Measurements from ENCODE around the gene POGZ.
"Not testable (repeated sequence)": the region's sequence is repeated elsewhere in the genome, so short reads cannot be mapped to it uniquely, and the experiment has no call there.

POGZ gene

DNA sequence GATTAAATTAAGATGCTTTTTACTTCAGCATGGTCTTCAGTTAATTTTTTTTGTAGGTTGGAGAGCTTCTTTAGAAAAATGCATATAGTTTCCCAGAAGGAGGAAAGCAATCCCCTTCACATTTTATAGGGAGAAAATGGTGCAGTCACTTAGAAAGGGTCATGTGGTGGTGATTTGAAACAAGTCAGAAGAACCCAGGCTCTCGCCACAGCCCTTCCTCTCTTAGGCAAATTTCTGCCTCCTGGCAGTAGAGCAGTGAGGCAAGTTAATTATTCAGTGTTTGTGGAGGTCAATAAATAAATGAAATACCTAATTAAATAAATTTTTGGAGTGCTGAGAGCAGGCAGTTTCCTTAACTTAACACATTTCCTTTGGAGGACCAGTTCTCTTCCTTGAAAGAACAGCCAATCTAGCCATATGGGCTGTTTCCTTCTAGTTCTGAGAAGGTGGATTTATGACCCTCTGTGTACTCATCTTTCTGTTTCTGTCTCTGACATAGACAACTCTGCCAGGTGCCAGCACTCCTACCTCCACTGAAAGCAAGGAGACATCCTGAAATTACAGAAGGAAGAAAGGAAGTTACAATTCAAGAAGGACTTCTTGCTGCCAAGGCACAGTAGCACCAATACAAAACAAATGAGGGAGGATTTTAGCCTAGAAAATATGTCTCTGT lies 19.0 kb upstream of the POGZ start:
- DNase-seq (ENCODE audit: low spot score): no peak

DNA sequence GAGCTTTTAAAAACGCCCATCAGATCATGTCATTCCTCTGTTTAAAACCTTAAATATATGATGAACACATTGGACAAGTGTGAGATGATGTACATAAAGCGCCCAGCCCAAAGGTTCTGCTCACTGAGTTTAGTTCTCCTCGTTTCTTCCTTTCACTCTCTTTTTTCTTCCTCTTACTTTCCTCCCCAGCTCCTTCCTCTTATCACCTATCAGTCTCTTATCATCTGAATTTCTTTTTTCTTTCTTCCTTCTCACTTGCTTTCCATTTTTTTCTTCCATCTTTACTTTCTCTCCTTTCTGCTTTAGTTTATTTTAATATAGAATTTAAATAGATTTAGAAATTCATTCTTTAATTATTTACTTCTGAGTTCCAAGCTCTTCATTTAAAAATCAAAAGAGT lies 17.8 kb upstream of the POGZ start:
- no peak for DNase-seq (ENCODE audit: low spot score)

DNA sequence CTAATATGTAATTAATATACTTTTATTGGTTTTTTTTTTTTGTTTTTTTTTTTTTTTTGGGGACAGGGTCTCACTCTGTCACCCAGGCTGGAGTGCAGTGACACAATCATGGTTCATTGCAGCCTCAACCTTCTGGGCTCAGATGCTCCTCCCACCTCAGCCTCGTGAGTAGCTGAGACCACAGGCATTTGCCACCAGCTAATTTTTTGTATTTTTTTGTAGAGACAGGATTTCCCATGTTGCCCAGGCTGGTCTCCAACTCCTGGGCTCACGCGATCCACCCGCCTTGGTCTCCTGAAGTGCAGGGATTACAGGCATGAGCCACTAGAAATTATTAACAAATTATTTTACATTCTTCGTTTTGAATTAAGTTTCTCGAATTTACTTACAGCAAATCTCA lies 16.8 kb upstream of the POGZ start:
- no peak for DNase-seq (ENCODE audit: low spot score)

DNA sequence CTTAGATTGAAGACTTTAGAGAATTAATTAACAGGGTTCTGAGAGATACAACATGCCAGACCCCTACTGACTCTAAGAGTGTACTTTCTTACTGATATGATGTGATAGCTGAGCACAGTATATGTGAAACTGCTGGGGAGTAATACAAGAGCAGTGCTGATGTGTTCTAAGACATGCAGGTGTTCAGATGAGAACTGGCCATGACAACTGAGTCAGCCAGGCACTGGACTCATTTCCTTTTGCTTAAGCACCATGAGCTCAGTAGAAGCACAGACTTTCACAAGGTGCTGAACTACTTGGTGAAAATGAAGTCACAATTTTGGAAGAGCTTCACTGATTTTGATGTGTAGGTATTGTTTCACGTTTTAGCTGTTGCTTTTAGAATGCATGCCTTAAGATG lies 15.9 kb upstream of the POGZ start:
- no peak for DNase-seq (ENCODE audit: low spot score)

DNA sequence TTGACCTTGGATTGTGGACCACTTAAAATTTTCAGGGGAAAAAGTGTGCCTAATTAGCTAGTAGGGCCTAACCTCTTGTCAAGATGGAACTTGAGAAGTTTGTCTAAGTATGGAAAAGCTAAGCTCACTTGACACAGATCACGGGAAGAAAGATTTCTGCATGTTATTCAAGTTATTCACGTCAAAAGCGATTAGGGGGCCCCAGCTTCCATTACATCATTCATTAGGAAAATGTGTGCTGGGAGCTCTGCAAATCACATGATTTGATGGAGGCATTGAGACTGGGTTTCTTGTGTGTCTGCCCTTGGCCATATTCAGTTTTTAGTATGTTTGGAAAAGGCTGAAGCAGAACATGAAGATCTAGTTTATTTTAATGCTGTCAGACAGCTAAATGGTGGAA lies 15.5 kb upstream of the POGZ start:
- DNase-seq (ENCODE audit: low spot score): no peak

DNA sequence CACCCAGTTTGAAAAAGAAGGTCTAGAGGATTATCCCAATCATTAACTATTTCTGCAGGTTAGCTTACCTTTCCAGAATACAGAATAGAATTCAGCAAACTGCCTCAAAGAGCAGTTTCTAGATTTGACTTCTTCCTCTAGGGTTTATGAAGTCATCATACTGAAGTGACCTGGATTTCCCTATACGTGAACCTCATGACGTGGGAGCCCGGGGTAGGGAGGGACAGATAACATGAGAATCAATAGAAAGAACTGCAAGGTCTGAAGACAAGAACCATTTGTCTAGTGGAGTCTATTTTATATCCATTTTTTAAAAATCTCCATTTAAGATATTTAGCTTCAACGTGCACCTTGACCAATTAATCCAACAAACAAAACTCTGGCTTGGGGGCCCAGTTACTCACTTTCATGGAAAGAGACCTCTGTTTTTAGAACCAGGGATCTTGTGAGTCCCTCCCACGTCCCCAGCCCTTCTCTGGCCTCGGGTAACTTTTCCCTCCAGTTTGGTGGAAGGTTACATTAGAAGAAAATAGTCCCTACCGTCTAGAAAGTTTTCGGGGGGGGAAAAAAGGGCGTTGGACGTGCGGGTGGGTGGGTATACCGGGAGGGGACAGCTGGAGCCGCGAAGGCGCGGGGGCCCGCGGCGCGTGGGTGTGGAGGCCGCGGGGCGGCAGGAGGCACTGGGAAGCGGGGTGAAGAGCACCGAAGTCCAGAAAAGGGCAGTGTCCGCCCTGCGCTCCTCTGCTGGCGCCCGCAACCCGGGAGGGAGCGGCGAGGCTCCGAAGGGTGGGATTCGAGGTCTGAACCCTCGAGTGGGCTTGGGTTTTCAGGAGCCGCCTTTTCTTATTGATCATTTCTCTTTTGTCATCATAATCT lies 13.8 kb upstream of the POGZ start:
- DNase-seq (ENCODE audit: low spot score): no peak

DNA sequence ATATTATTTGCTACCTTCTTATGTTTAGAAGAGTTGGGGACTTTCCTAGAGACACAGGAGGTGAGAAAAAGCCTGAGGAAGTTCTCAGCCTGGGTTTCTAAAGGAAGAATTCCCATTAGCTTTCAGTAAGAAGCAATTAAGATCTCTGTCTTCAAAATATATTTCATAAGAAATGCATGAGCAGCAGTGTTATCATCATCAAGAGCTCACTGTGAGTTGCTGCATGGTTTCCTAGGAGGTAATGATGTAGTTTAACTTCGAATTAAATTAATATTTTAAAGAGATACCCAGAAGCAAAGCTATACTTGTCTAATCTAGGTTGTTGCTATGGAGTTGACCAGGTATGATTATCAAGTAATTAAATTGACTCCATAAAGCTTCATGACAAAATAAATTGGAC lies 5.7 kb upstream of the POGZ start:
- no peak for DNase-seq (ENCODE audit: low spot score)

DNA sequence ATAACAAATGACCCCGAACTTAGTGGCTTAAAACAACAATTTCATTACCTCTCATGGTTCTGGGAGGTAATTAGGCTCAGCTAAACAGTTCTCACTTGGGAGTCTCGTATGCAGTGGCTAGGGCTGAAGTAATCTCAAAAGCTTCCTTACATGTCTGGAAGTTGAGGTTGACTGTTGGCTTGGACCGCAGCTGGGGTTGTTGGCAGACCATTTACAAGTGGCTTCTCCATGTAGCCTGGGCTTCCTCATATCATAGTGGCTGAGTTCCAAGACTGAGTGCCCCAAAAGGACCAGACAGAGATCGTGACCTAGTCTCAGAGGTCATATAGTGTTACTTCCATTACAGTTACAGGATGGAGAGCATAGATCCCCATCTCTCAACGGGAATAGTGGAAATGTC lies 2.4 kb upstream of the POGZ start:
- DNase-seq (ENCODE audit: low spot score): no peak

DNA sequence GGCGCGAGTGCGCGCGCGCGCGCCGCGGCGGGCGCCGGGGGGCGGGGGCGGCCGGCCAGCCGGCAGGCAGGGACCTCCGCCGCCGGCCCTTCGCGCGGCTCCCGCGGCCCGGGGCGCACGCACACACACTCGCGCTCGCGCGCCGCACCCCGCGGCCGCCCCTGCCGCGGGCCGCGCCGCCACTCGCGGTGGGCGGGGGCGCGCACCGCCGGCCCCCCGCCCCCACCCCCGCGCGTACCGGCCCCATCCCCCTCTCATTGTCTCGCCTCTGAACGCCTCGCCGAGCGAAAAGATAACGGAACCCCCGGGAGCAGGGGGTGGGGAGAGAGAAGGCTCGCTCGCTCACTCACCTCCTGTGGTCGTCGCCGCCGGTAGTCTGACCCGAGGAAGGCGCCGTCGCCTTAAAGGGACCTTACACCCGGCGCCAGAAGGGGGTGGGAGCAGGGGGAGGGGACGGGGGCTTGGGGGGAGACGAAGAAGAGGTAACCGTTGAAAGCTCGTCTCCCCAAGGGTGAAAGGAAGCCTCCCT lies 428 bp downstream of the POGZ start:
- DNase-seq (ENCODE audit: low spot score): peak; percentile 59

DNA sequence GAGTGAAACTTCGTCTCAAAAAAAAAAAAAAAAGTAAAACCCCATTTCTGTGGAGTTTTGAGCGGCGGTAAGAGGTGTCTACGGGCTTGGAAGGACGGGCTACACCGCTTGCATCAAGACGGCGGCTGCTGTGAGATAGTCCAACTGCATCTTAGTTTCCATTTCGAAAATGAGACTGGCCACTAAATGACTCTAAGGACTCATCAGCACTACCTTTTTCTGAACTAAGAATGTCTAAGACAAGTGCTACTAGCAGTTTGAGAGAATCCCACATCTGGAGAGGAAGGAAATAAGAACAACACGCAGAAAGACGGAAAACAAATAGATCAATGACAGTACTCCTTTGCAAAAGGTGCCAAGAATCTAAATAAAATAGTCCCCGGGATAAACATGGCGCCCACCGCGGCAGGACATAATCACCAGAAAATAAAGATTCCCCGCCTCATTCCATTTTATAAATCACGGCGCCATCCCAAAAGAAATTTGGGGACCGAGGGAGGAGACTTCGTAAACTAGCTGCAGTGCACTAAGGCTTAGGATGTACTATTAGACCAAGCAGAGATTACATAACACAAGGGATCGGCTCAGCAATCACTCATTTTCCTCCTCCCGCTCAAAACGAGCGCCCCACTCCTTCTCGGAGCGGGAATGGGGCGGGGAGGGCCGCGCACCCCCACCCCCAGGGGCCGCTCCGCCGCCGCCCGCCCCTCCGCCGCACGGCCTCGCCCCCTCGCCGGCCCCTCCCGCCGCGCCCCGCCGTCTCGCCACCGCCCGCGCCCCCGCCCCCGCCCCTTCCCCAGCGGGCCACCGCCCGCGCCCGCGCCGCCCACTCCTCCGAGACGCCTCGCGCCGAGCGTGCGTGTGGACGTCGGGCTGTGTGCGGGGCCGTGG lies 1.1 kb downstream of the POGZ start:
- peak; percentile 74 for DNase-seq (ENCODE audit: low spot score)

DNA sequence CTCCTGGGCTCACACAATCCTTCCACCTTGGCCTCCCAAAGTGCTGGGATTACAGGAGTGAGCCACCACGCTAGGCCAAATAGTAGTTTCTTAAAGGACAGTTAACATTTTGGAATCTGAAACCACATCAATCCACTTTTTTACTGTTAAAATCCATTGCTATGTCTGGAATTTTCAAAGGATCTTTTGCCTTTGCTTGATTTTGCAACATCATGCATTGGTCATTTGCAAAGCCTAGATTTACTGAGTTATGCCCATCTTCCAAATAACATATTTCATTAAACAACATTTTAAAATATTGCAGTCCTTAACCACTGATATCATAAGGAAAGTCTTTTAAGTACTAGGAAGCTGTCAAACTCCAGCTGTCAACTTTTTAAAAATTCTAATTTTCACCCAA lies 3.3 kb downstream of the POGZ start:
- DNase-seq (ENCODE audit: low spot score): no peak

DNA sequence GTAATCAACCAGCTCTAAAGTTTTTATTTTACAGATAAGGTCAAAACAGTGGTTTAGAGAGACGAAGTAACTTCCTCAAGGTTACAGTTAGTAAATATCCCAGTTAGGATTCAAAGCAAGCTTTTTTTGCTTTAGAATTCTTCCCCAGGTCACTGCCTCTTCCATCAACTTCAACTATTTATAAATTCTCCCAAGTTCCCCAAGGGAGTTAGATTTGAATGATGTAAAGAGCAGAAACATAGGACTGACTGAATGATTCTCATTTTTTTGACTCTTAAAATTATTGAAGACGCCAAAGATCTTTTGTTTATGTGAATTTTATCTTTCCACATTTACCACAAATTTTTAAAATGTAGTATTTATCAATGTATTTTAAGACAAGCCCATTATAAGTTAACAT lies 4.1 kb downstream of the POGZ start:
- DNase-seq (ENCODE audit: low spot score): no peak

DNA sequence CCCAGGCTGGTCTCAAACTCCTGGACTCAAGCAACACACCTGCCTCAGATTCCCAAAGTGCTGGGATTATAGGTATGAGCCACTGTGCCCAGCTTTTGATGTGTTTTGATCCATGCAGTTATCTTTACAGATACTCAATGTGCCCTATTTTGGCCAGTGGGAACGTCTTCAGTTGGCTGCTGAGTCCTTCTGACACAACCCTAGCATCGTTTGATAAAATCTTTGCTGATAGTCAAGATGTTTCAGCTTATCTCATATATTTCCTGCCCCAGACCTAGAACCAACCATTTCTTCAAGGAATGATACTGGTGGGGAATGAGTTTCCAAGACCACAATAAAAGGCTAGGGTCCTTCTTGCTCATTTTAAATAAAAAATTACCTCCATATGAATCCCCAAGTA lies 11.6 kb downstream of the POGZ start:
- DNase-seq (ENCODE audit: low spot score): no peak

DNA sequence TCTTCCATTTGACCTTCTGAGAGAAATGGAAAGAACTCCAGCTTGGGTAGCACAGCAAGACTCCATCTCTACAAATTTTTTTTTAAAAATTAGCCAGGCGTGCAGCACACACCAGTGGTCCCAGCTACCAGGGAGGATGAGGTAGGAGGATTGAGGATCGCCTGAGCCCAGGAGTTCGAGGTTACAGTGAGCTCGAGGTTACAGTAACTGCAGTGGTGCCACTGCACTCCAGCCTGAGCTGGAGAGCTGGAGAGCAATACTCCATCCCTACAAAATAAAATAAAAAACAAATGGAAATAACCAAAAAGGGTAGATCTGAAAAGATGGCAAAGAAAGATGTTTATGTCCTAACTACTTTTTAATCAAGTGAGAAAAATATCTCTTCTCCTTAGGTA lies 14.5 kb downstream of the POGZ start:
- no peak for DNase-seq (ENCODE audit: low spot score)

DNA sequence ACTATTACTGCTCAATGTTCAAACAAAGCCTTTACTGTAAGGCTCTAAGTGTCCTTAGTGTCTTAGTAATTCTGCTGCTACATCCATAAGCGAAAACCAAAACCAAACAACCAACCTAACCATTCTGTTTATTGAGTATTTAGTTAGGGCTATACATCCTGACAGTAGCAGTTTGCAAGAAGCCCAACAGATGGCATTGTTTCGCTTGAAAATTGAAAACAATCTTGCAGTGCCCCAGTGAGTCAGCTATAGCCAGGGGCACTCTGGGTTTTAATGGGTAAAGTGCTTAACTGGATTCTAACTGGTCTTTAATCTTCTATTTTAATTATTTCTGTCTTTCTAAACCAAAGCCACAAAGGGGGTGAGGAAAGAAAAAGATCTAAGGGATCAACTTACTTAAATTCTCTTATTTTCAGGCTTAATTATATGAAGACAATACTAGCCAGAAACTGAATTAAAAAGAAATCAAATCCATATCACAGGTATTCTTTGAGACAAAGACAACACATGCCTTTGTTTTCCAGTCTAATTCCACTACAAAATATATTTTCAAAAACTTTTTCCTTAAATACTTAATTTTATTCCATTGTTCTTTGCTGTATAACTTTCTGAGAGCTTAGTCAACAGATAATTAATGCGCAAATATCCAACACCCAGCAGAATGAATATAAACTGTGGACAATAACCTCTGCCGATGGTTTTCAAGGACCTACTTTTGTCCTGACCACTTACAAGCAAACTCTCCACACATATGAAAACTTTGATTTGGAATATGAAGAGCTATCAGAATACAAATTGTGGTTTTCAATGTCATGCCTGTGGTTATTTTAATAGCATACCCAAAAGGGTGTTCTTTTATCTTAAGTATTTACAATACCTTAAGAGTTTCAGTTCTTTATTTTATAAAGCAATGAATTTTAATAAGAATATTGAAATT lies 15.2 kb downstream of the POGZ start:
- peak; percentile 98 for DNase-seq (ENCODE audit: low spot score)

DNA sequence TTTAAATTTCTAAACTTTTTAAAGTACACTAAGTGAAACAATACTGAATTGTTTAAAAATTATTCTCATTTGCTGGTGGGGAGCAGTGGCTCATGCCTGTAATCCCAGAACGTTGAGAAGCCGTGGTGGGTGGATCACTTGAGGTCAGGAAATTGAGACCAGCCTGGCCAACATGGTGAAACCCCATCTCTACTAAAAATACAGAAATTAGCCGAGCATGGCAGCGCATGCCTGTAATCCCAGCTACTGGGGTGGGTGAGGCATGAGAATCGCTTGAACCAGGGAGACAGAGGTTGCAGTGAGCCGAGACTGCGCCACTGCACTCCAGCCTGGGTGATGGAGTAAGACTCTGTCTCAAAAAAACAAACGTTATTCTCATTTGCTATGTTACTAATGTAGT lies 21.9 kb downstream of the POGZ start:
- DNase-seq (ENCODE audit: low spot score): not testable (repeated sequence)

DNA sequence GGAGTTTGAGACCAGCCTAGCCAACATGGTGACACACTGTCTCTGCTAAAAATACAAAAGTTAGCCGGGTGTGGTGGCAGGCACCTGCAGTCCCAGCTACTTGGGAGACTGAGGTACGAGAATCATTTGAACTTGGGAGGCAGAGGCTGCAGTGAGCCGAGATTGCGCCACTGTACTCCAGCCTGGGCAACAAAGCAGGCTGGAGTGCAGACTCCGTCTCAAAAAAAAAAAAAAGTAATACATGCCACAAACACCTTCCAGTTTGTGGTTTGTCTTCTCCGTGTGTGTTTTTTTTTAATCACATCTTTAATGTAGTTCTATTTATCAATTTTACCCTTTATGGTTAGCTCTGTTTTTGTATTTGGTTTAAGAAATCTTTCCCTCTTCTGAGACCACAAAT lies 22.3 kb downstream of the POGZ start:
- no peak for DNase-seq (ENCODE audit: low spot score)

DNA sequence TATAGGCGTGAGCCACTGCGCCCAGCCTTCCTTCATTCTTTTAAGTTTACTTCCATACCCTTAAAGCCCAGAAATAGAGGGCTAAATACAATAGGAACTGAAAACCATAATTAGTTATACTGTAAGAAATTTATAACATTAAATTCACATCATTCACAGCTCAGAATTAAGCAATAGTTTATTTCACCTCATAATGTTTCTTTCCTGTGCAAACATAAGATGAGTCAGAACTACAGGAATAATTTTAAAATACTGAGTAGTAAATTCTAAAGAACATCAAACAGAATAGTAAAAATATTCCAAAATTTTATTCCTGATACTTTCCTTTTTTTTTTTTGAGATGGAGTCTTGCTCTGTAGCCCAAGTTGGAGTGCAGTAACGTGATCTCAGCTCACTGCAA lies 24.1 kb downstream of the POGZ start:
- DNase-seq (ENCODE audit: low spot score): no peak

DNA sequence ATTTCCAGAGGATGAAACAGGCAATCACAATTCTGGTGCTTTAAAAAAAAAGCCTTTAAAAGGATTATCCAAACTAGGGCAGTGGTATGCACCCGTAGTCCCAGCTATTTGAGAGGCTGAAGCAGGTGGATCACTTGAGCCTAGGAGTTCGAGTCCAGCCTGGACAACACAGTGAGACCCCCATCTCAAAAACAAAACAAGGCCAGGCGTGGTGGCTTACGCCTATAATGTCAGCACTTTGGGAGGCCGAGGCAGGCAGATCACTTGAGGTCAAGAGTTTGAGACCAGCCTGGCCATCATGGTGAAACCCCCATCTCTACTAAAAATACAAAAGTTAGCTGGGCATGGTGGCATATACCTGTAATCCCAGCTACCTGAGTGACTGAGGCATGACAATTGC lies 25.5 kb downstream of the POGZ start:
- not testable (repeated sequence) for DNase-seq (ENCODE audit: low spot score)

DNA sequence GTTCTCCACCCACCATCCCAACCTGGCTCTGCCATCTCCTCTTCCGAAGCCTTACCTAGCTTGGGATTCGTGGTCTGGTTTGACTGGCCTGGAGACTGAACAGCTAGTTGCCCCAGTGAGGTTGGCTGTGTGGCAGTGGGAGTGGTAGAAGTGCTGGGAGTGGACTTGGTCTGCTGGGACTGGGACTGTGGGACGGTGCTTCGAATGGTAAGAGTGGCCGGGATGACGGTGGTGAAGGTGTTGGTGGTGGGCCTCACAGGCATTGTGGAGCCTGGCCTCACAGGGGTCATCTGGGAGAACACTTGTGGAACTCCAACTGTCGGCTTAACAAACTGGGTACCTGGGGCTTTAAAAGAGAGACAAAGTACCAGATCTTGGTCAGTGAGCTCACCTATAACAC lies 31.2 kb downstream of the POGZ start:
- no peak for DNase-seq (ENCODE audit: low spot score)

DNA sequence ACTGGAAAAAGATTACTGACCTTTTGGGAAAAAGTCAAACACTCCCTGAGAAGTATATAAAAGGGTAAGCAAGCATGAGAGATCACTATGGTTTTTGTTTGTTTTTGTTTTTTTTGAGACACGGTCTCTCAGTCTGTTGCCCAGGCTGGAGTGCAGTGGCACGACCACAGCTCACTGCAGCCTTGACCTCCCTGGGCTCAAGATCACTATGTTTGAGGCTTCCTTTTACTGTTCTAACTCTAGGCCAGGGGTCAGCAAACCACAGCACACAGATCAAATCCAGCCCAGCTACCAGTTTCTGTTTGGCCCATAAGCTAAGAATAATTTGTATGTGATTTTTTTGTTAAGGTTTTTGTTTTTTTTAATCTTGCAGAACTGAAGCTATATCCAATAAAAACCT lies 34.2 kb downstream of the POGZ start:
- no peak for DNase-seq (ENCODE audit: low spot score)
